Ascending aorta (tissue), 2 donors: ENCODE data around the gene TMEM132D. TPM values are rescaled to one million over a fixed set of nuclear protein-coding genes. Genes with fewer than 3 reads are reported as not detected.

ENCODE experiments used
- DNase-seq, 2 donors: peaks; one replicate each; pipeline ENCODE4 v3.0.0-alpha.2; 2019; ENCODE audit warnings: low spot score in 2 of 2
- H3K27ac ChIP-seq, 2 donors: fragments of 200-600 bp; sonication (generic); one replicate each; pipeline ENCODE4 v1.5.1; 2016 to 2017; ENCODE audit warnings: mild to moderate bottlenecking in 1 of 2
- H3K27me3 ChIP-seq: fragments of 200-600 bp; sonication (generic); one replicate; pipeline ENCODE4 v1.5.1; 2017
- H3K36me3 ChIP-seq, 2 donors: fragments of 200-600 bp; sonication (generic); one replicate each; pipeline ENCODE4 v1.5.1; 2016
- H3K4me1 ChIP-seq, 2 donors: fragments of 200-600 bp; sonication (generic); one replicate each; pipeline ENCODE4 v1.5.1; 2016 to 2017; ENCODE audit warnings: mild to moderate bottlenecking in 1 of 2
- H3K4me3 ChIP-seq, 2 donors: fragments of 200-600 bp; sonication (generic); one replicate each; pipeline ENCODE4 v1.5.1; 2016 to 2017; ENCODE audit warnings: mild to moderate bottlenecking in 1 of 2
- H3K9me3 ChIP-seq, 2 donors: fragments of 200-600 bp; sonication (generic); one replicate each; pipeline ENCODE4 v1.5.1; 2016
- intact Hi-C: fragments of 100-400 bp; cut with DNase I; formaldehyde crosslinking; loops from one replicate; pipeline ENCODE4 v1.15.1; 2023
- total RNA-seq: library from RNA; depleted of rRNA; stranded (reverse); fragments of >200 nt; gene quantifications from one replicate; pipeline ENCODE4 v1.1.0, GENCODE V29; 2016
- TF ChIP-seq, protein P1 (sequence below), 3 experiments: fragments of 200-600 bp in 2 of 3; fragments of 450-650 bp in 1 of 3; sonication (generic) in 2 of 3; IDR thresholded peaks; one replicate each; pipeline ENCODE4 v1.5.1; 2016 to 2019; ENCODE audit warnings: antibody characterized with exemption in 3 of 3, mild to moderate bottlenecking in 1 of 3, moderate library complexity in 1 of 3

The TMEM132D gene
- total RNA-seq, 1 donor from 2014 or later, result not detected

DNA sequence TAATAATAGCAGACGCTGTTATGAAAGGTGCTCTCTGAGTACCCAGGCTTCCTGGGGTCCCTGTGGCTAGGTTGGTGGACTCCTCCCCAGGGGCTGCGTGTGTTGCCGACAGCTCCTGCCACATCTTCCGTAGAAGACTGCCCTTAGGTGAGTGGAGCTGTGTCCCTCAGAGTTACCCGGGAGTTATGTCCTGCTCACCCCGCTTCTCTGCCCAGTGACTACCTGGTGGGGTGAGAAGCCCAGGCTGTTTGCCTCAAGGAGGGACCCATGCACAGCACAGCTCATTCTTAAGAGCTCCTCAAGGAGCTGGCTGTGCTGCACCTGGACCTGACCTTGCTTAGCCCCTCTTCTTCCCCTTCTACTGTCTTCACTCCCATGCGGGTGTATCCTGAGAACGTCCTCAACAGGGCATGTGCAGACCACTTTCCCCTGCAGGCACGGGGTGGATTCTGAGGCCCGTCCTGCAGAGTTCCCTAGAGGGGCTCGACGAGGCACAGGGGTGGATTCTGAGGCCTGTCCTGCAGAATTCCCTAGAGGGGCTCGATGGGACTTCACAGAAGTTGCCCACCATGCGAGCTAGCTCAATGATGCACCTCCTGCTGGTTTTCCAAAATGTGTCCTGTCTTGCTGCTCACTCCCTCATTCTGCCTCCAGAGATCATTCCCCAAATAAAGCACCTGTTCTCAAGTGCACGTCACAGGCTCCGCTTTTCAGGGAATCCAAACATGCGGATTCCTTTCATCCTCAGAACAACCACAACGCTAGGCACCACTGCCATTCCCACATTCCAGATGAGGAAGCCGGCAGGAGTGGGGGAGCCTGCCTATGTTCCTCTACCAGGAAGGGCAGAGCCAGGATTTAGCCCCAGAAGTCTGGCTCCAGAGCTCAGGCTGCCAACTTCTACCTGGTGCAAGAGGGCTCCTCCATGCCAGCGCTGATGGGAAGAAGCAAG lies 818.7 kb downstream of the TMEM132D start:
- intact Hi-C loops, result no loop called here
- Histone ChIP-seq H3K4me1 (no peaks in the 10 kb centered on the region), H3K9me3 (no peaks in the 10 kb centered on the region), H3K27me3 (no peaks in the 10 kb centered on the region), H3K36me3 (no peaks in the 10 kb centered on the region), H3K4me3 (no peak overlapping the region), H3K27ac (no peak overlapping the region)
- TF ChIP-seq, protein P1, sequence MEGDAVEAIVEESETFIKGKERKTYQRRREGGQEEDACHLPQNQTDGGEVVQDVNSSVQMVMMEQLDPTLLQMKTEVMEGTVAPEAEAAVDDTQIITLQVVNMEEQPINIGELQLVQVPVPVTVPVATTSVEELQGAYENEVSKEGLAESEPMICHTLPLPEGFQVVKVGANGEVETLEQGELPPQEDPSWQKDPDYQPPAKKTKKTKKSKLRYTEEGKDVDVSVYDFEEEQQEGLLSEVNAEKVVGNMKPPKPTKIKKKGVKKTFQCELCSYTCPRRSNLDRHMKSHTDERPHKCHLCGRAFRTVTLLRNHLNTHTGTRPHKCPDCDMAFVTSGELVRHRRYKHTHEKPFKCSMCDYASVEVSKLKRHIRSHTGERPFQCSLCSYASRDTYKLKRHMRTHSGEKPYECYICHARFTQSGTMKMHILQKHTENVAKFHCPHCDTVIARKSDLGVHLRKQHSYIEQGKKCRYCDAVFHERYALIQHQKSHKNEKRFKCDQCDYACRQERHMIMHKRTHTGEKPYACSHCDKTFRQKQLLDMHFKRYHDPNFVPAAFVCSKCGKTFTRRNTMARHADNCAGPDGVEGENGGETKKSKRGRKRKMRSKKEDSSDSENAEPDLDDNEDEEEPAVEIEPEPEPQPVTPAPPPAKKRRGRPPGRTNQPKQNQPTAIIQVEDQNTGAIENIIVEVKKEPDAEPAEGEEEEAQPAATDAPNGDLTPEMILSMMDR (IDR thresholded peaks at IDR 0.05), result no peak
- peak in 1 of 2 donors; percentile 41 for DNase-seq

DNA sequence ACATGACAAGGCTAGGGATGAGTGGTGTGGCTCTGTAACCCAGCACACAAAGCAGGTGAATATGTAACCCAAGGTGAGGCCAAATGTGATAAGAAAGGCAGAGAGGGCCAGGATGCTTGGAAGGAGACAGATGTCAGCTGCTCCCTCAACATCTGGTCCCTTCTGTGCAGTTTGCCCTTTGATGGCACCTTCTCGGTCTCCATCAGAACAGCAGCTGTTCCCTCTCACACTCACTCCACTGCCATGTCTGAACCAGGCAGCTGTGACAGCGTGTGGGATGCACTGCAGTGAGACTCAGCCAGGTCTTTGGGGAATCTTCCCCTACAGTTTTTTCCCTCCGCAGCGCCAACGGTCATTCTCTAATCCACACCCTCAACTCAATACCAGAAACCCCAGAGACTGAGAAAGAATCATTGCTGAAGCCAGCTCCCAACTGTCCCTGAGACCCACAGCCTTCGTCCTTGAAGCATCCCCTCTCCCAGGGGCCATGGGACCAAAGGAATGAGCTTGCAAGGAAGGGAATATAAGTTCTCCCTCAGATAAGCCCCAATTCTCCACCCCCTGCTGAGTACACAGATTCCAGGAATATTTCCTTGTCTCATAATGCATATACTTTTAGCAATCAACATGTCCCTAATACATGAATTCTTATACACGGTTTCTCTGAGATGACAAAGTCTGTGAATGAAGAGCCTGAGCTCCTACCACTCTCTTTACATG lies 820.5 kb downstream of the TMEM132D start:
- Histone ChIP-seq H3K4me1 (no peaks in the 10 kb centered on the region), H3K27me3 (no peaks in the 10 kb centered on the region), H3K27ac (no peak overlapping the region), H3K9me3 (no peaks in the 10 kb centered on the region), H3K36me3 (no peaks in the 10 kb centered on the region), H3K4me3 (no peak overlapping the region)
- DNase-seq, result peak in 1 of 2 donors; percentile 39
- intact Hi-C loops, result no loop called here
- TF ChIP-seq, protein P1 (IDR thresholded peaks at IDR 0.05), result no peak

DNA sequence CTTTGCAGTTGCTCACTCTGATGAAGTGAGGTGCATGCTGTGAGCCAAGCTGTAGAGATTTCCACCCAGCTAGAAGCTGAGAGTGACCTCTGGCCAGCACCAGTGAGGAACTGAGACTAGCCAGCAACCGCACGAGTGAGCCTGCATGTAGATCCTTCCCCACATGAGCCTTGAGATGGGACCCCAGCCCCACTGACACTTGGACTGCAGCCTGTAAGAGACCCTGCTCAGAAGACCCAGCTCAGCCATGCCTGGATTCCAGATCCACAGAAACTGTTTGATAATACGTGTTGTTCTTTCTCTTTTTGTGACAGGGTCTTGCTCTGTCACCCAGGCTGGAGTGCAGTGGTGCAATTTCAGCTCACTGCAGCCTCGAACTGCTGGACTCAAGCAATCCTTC lies 821.4 kb downstream of the TMEM132D start:
- peak in 1 of 2 donors; percentile 31 for DNase-seq
- Histone ChIP-seq H3K27me3 (no peaks in the 10 kb centered on the region), H3K4me1 (no peaks in the 10 kb centered on the region), H3K9me3 (no peaks in the 10 kb centered on the region), H3K27ac (no peak overlapping the region), H3K4me3 (no peak overlapping the region), H3K36me3 (no peaks in the 10 kb centered on the region)
- TF ChIP-seq, protein P1 (IDR thresholded peaks at IDR 0.05), result no peak
- intact Hi-C loops, result no loop called here

DNA sequence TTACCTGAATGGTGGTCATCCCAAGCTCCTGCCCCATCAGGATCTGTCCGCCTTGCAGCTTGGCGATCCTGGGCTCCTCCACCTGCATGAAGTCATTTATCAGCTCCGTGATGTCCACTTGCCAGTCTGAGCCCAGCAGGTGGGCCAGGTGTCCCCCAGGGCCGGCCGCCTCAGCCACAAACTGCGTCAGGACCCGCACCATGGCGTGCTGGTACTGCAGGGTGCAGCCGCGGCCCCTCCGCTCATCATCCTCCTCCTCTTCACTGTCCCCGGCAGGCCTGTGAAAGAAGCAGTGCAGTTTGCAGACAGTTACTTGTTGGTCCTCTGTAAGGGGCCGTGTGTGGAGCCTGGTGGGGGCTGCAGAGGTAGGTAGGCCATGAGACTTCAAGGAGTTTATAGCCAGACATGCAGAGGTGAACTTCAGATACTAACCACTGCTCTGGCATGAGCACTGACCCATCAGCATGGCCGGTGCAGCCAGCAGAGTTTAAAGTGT lies 822.0 kb downstream of the TMEM132D start:
- peak in 1 of 2 donors; percentile 52 for DNase-seq
- no peaks in the 10 kb centered on the region for H3K9me3 ChIP-seq
- no peaks in the 10 kb centered on the region for H3K36me3 ChIP-seq
- TF ChIP-seq, protein P1 (IDR thresholded peaks at IDR 0.05), result no peak
- H3K27ac ChIP-seq, result no peak overlapping the region
- H3K4me3 ChIP-seq, result no peak overlapping the region
- no peaks in the 10 kb centered on the region for H3K27me3 ChIP-seq
- no peaks in the 10 kb centered on the region for H3K4me1 ChIP-seq
- intact Hi-C loops, result no loop called here

- H3K9me3 ChIP-seq, result no peaks in the 10 kb centered on the region
- H3K36me3 ChIP-seq, result no peaks in the 10 kb centered on the region
- no peak overlapping the region for H3K4me3 ChIP-seq
- no peak overlapping the region for H3K27ac ChIP-seq
- intact Hi-C loops, result no loop called here
- TF ChIP-seq, protein P1 (IDR thresholded peaks at IDR 0.05), result no peak
- no peaks in the 10 kb centered on the region for H3K4me1 ChIP-seq
- H3K27me3 ChIP-seq, result no peaks in the 10 kb centered on the region
- DNase-seq, result peak in 1 of 2 donors; percentile 38
Observed at GRCh38 chr12:129080821-129081220, 823.0 kb downstream of the TMEM132D start.
